DMS79 treated with DMSO at 0.1 percent for 48 hours (cell line): ENCODE measurements around the gene HTT-AS.

ENCODE experiments used
- DNase-seq: peaks from one replicate; lab custom pipeline; 2025; lab: John Stamatoyannopoulos, UW

The HTT-AS gene

DNA sequence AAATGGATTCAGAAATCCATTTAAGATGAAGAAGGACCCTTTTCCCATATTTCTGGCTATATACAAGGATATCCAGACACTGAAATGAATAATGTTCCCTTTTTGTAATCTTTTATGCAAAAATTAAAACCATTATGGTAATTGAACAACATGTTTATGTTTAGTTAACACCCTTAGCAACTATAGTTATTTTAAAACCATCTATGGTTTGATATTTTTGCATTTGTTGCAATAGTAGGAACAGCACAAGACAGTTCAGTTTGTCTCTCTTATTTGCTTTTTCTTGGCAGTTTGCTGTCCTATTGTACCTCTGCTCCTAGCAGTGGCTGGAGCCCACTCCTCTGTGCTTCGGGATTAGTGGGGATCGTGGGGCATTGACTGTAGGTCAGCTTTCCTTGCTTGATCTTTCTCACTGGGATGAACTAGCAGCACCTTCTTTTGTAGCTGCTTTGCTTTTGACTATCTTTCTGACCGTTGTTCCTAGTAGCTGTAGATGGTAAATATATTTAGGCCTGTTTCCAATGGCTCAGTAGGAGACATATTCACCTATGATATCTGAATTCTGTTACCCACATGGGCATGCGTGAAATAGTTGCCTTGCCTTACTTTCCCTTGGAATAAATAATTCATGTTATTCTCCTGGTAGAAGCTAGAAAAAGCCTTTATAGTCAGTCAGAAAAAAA is 12.9 kb upstream of the HTT-AS start:
- DNase-seq = no peak

DNA sequence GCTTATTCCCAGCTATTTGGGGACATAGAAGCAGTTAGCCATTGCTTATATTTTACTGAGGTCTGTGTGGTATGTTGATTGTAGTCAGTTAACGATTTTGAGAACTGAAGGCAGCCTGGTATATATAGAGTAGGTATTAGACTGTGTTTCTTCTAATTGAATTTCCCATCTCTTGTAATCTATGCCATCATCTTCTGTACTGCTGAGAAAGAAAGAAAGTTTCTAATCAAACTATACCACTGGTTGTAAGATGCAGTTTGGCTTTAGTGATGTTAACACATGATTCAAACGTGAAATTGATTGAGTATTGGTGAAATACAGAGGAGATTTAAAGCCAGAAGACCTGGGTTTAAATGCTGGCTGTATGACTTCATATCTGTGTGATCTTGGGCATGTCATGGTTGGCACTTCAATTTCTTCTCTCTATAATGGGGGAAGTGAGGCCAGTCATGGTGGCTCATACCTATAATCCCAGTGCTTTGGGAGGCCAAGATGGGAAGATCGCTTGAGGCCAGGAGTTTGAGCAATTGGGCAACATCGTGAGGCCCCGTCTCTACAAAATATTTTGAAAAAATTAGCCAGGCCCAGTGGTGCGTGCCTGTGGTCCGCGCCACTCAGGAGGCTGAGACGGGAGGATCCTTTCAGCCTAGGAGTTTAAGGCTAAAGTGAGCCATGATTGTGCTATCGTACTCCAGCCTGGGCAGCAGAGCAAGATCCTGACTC is 11.8 kb upstream of the HTT-AS start:
- no peak for DNase-seq

GRCh38 chr4:3083732-3084131 is 9.4 kb upstream of the HTT-AS start:
- no peak for DNase-seq

GRCh38 chr4:3082925-3083515 is 8.7 kb upstream of the HTT-AS start:
- DNase-seq = no peak

- DNase-seq = no peak
These were observed 5.4 kb upstream of the HTT-AS start for GRCh38 chr4:3079694-3080123.

DNA sequence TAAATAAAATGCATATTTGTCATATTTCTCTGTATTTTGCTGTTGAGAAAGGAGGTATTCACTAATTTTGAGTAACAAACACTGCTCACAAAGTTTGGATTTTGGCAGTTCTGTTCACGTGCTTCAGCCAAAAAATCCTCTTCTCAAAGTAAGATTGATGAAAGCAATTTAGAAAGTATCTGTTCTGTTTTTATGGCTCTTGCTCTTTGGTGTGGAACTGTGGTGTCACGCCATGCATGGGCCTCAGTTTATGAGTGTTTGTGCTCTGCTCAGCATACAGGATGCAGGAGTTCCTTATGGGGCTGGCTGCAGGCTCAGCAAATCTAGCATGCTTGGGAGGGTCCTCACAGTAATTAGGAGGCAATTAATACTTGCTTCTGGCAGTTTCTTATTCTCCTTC is 3.5 kb upstream of the HTT-AS start:
- no peak for DNase-seq

GRCh38 chr4:3075652-3075981 is 1.3 kb upstream of the HTT-AS start:
- no peak for DNase-seq

GRCh38 chr4:3074846-3075651 is 711 bp upstream of the HTT-AS start:
- peak; percentile 18 for DNase-seq

DNA sequence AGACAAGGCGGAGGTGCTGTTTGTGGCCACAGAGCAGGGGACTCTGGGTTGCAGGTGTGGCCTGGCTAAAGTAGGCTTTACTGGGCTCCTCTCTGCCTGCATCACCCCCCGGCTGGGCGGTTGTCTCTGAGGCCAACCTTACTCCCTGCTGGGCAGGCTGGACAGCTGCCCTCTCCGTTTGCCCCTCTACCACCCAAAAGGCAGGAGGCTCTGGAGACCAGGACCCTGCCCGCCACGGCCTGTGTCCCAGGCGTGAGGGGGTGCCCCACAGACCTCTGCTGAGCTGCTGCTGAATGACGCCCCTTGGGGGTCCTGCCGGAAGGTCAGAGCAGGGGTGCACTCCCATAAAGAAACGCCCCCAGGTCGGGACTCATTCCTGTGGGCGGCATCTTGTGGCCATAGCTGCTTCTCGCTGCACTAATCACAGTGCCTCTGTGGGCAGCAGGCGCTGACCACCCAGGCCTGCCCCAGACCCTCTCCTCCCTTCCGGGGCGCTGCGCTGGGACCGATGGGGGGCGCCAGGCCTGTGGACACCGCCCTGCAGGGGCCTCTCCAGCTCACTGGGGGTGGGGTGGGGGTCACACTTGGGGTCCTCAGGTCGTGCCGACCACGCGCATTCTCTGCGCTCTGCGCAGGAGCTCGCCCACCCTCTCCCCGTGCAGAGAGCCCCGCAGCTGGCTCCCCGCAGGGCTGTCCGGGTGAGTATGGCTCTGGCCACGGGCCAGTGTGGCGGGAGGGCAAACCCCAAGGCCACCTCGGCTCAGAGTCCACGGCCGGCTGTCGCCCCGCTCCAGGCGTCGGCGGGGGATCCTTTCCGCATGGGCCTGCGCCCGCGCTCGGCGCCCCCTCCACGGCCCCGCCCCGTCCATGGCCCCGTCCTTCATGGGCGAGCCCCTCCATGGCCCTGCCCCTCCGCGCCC is 920 bp downstream of the HTT-AS start:
- no peak for DNase-seq

DNA sequence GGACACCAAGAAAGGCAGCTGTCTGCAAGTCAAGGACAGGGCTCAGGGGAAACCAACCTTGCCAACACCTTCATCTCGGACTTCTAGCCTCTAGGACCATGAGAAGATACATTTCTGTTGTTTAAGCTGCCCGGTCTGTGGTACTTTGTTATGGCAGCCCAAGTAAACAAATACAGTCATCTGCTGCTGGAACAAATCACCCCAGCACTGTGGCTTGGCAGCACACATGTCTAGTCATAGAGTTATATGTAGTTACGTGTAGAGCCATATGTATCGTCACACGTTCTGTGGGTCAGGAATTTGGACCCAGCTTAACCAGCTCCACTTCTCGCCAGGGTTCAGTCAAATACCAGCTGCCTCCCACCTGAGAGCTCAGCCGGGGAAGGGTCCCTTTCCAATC is 2.5 kb downstream of the HTT-AS start:
- DNase-seq = no peak

- DNase-seq = no peak
These were observed 3.4 kb downstream of the HTT-AS start for GRCh38 chr4:3070709-3071500.

- no peak for DNase-seq
These were observed 4.6 kb downstream of the HTT-AS start for GRCh38 chr4:3069661-3070199.

GRCh38 chr4:3067473-3068001 is 6.8 kb downstream of the HTT-AS start:
- DNase-seq = no peak

DNA sequence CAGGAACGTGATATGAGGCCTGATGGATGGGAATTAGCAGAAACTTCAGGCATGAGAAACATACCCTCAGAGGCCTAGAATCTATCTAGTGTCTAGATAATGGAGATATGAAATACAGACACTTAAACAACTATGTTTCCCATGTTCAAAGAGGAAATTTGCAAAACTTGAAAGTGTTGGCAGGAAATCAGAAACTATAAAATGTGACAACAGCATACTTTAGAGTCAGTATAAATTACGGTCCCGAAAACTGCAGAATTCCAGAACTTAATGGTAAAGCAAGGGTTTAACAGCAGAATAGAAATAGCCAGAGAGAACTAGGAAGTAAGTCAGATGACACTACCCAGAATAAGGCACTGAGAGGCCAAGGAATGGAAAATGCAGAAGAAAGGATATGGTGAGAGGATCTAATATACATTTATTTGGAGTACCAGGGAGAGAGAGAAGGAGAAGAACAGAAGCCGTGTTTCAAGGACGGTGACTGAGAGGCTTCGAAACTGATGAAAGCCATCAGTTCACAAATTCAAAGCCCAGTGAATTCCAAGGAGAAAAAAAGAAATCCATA is 7.4 kb downstream of the HTT-AS start:
- DNase-seq = no peak

- no peak for DNase-seq
These were observed 8.8 kb downstream of the HTT-AS start for GRCh38 chr4:3065551-3065950.

DNA sequence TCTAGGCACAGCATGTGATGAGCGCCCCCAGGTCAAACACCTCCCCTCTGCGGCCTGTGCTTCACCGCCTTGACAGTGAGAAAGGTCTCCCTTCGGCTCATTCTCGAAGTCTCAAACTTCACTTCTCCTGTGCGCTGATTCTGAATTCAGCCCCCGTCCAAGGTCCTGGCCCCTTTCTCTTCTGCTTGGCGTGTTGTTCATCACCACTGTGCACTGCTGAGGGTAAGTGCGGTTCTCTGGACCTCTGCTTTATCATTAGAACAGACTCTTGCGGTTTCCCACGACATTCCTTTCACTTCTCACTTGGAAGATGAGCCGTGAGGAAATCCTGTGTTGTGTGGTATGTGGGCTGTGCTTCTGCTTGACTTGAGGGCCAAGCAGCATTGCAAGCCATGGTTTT is 11.9 kb downstream of the HTT-AS start:
- DNase-seq = no peak

- no peak for DNase-seq
These were observed 13.4 kb downstream of the HTT-AS start for GRCh38 chr4:3060946-3061345.

DNA sequence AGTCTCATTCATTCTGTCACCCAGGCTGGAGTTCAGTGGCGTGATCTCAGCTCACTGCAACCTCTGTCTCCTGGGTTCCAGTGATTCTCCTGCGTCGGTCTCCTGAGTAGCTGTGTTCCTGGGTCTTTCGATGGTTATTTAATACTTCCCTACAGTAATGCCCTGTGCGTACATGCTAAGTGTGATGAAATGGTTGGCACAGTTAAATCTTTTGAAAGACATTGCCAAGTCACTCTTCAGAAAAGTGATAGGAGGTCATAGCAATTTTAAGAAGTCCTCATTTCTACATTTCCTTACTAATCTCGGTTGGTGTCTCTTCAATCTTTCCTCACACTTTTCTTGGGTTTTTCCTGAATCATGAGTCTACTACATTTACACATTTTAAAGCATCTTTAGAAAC is 14.4 kb downstream of the HTT-AS start:
- DNase-seq = no peak

- no peak for DNase-seq
These were observed 20.1 kb downstream of the HTT-AS start for GRCh38 chr4:3054169-3054759.
